Liver (tissue), 9 donors: ENCODE data around the gene DSCAML1. TPM values are rescaled to one million over a fixed set of nuclear protein-coding genes. Genes with fewer than 3 reads are reported as not detected.

Source experiments
- DNase-seq: peaks from one replicate; pipeline ENCODE4 v3.0.0-alpha.2; 2017; ENCODE audit warnings: low spot score
- H3K27ac ChIP-seq, 2 donors: one replicate each; pipeline ENCODE4 v1.7.0; 2013; ENCODE audit warnings: inconsistent platforms in 2 of 2, low read length in 2 of 2, control low read depth in 1 of 2, low read depth in 1 of 2, mild to moderate bottlenecking in 1 of 2
- H3K27me3 ChIP-seq, 4 donors: one replicate each; pipeline versions ENCODE4 v1.6.1 to v1.7.0; 2013; ENCODE audit warnings: low read length in 3 of 4, inconsistent platforms in 1 of 4, mild to moderate bottlenecking in 1 of 4, moderate library complexity in 1 of 4; ENCODE audit not compliant: control insufficient read depth in 4 of 4, insufficient read depth in 4 of 4
- H3K36me3 ChIP-seq, 4 donors: one replicate each; pipeline versions ENCODE4 v1.6.1 to v1.7.0; 2013; ENCODE audit warnings: low read length in 3 of 4, mild to moderate bottlenecking in 3 of 4, low read depth in 1 of 4, moderate library complexity in 1 of 4; ENCODE audit not compliant: control insufficient read depth in 4 of 4, insufficient read depth in 3 of 4
- H3K4me1 ChIP-seq, 4 donors: one replicate each; pipeline versions ENCODE4 v1.6.1 to v1.7.0; 2013; ENCODE audit warnings: low read length in 3 of 4, mild to moderate bottlenecking in 3 of 4, moderate library complexity in 1 of 4; ENCODE audit not compliant: control insufficient read depth in 4 of 4, insufficient read depth in 4 of 4
- H3K4me3 ChIP-seq, 3 donors: one replicate each; pipeline versions ENCODE4 v1.6.1 to v1.7.0; 2013; ENCODE audit warnings: low read length in 3 of 3, control low read depth in 1 of 3, low read depth in 1 of 3, mild to moderate bottlenecking in 1 of 3
- H3K9ac ChIP-seq, 2 donors: one replicate each; pipeline ENCODE4 v1.7.0; 2013; ENCODE audit warnings: low read length in 2 of 2, mild to moderate bottlenecking in 2 of 2, moderate library complexity in 2 of 2, control low read depth in 1 of 2, low read depth in 1 of 2
- H3K9me3 ChIP-seq, 4 donors: one replicate each; pipeline versions ENCODE4 v1.6.1 to v1.7.0; 2013; ENCODE audit warnings: low read length in 3 of 4; ENCODE audit not compliant: control insufficient read depth in 4 of 4
- ATF3 ChIP-seq: IDR thresholded peaks from 2 replicates; pipeline ENCODE4 v1.6.1; 2016; ENCODE audit warnings: antibody characterized with exemption
- CTCF ChIP-seq: fragments of 150-350 bp; IDR thresholded peaks from 2 replicates; pipeline ENCODE4 v1.5.1; 2017; ENCODE audit warnings: improper control_type of control experiment, low read depth, low read length; ENCODE audit not compliant: missing input control
- EGR1 ChIP-seq, 2 donors: IDR thresholded peaks; 2 replicates each; pipeline ENCODE4 v1.6.1; 2016 to 2018; ENCODE audit warnings: antibody characterized with exemption in 2 of 2, low read depth in 2 of 2
- FOXA1 ChIP-seq: IDR thresholded peaks from 2 replicates; pipeline ENCODE4 v1.6.1; 2016; ENCODE audit warnings: antibody characterized with exemption
- FOXA2 ChIP-seq: IDR thresholded peaks from 2 replicates; pipeline ENCODE4 v1.6.1; 2016; ENCODE audit warnings: antibody characterized with exemption
- GABPA ChIP-seq, 2 donors: IDR thresholded peaks in 1 of 2; conservative IDR thresholded peaks in 1 of 2; 2 replicates each; pipeline ENCODE4 v1.6.1; 2016; ENCODE audit warnings: antibody characterized with exemption in 2 of 2, mild to moderate bottlenecking in 1 of 2, moderate library complexity in 1 of 2
- HNF4A ChIP-seq, 2 donors: conservative IDR thresholded peaks; 2 replicates each; pipeline ENCODE4 v1.6.1; 2016; ENCODE audit warnings: antibody characterized with exemption in 2 of 2, mild to moderate bottlenecking in 2 of 2
- HNF4G ChIP-seq: IDR thresholded peaks from 2 replicates; pipeline ENCODE4 v1.6.1; 2016; ENCODE audit warnings: antibody characterized with exemption
- JUND ChIP-seq, 2 donors: IDR thresholded peaks; 2 replicates each; pipeline ENCODE4 v1.6.1; 2016; ENCODE audit warnings: antibody characterized with exemption in 2 of 2
- MAX ChIP-seq: IDR thresholded peaks from 2 replicates; pipeline ENCODE4 v1.6.1; 2016; ENCODE audit warnings: antibody characterized with exemption
- NR2F2 ChIP-seq: IDR thresholded peaks from 2 replicates; pipeline ENCODE4 v1.6.1; 2016; ENCODE audit warnings: antibody characterized with exemption
- RAD21 ChIP-seq, 2 donors: IDR thresholded peaks; 2 replicates each; pipeline ENCODE4 v1.6.1; 2016; ENCODE audit warnings: antibody characterized with exemption in 2 of 2, mild to moderate bottlenecking in 2 of 2
- REST ChIP-seq: IDR thresholded peaks from 2 replicates; pipeline ENCODE4 v1.6.1; 2016; ENCODE audit warnings: antibody characterized with exemption, mild to moderate bottlenecking
- RXRA ChIP-seq, 2 donors: IDR thresholded peaks; 2 replicates each; pipeline ENCODE4 v1.6.1; 2017 to 2018; ENCODE audit warnings: antibody characterized with exemption in 2 of 2, mild to moderate bottlenecking in 1 of 2
- SP1 ChIP-seq: IDR thresholded peaks from 2 replicates; pipeline ENCODE4 v1.6.1; 2018; ENCODE audit warnings: antibody characterized with exemption, mild to moderate bottlenecking
- ZBTB33 ChIP-seq: IDR thresholded peaks from 2 replicates; pipeline ENCODE4 v1.6.1; 2016; ENCODE audit warnings: antibody characterized with exemption
- WGBS: extraction: QIAGEN DNeasy Blood & Tissue Kit; methylation state at CpG from one replicate; pipeline ENCODE4 v1.1.7; 2013; 5-methylcytosine and 5-hydroxymethylcytosine counted together
- polyA plus RNA-seq, 2 donors: library from polyadenylated mRNA; stranded (reverse) in 1 of 2; unstranded in 1 of 2; fragments of 200-250 nt in 1 of 2; fragments of >200 nt in 1 of 2; fragmentation: Nextera tagmentation in 1 of 2; extraction: Ambion mirVana in 1 of 2; gene quantifications; one replicate each; pipeline versions ENCODE4 v1.2.1 to v1.2.3, GENCODE V29; 2013 to 2015
- total RNA-seq, 2 donors: library from RNA; depleted of rRNA; stranded (reverse); fragments of >200 nt; gene quantifications; one replicate each; pipeline ENCODE4 v1.2.3, GENCODE V29; 2014
- donor health status: healthy.
- donor health status: healthy.
- donor health status: healthy.
- donor health status: healthy.
- donor health status: healthy.

The DSCAML1 gene
- total and polyA plus RNA-seq, 4 donors, result 0.07 to 0.42 (median 0.20) TPM

GRCh38 chr11:117570701-117571100 is 226.3 kb downstream of the DSCAML1 start:
- no peak overlapping the region for H3K27ac ChIP-seq
- no peaks in the 10 kb centered on the region for H3K9me3 ChIP-seq
- WGBS, result 72% methylated on average over 5 of the region's 5 CpGs
- no peak overlapping the region for H3K9ac ChIP-seq
- no peaks in the 10 kb centered on the region for H3K27me3 ChIP-seq
- no peak overlapping the region for H3K4me3 ChIP-seq
- H3K36me3 ChIP-seq, result no peaks in the 10 kb centered on the region
- DNase-seq, result no peak
- TF ChIP-seq GABPA (IDR thresholded peaks at IDR 0.05 in 1 of 2, conservative IDR thresholded peaks at IDR 0.05 in 1 of 2) (no peak), MAX (no peak), SP1 (no peak), CTCF (no peak), ATF3 (no peak), HNF4A (conservative IDR thresholded peaks at IDR 0.05) (no peak), HNF4G (no peak), NR2F2 (no peak), EGR1 (IDR thresholded peaks at IDR 0.05; ENCODE audit: low read depth in 2 of 2) (no peak), FOXA1 (no peak), RXRA (IDR thresholded peaks at IDR 0.05) (no peak), JUND (IDR thresholded peaks at IDR 0.05) (no peak), RAD21 (IDR thresholded peaks at IDR 0.05) (no peak), ZBTB33 (no peak), FOXA2 (no peak)
- no peaks in the 10 kb centered on the region for H3K4me1 ChIP-seq

- WGBS, result 94% methylated on average over 9 of the region's 9 CpGs
- no peak for DNase-seq
- Histone ChIP-seq H3K36me3 (no peaks in the 10 kb centered on the region), H3K4me1 (no peaks in the 10 kb centered on the region), H3K27ac (no peak overlapping the region), H3K4me3 (no peak overlapping the region), H3K9ac (no peak overlapping the region), H3K9me3 (no peaks in the 10 kb centered on the region), H3K27me3 (no peaks in the 10 kb centered on the region)
- TF ChIP-seq EGR1 (IDR thresholded peaks at IDR 0.05; ENCODE audit: low read depth in 2 of 2) (no peak), CTCF (no peak), REST (no peak), RXRA (IDR thresholded peaks at IDR 0.05) (no peak), FOXA2 (no peak), ZBTB33 (no peak)
Observed at GRCh38 chr11:117569911-117570310, 227.1 kb downstream of the DSCAML1 start.
